OCI-M2 (cell line): ENCODE data around the gene REG1A.

Source experiments
- DNase-seq: peaks from one replicate; lab custom pipeline; 2025; ENCODE audit not compliant: unreplicated experiment; lab: John Stamatoyannopoulos, UW

Gene REG1A, protein sequence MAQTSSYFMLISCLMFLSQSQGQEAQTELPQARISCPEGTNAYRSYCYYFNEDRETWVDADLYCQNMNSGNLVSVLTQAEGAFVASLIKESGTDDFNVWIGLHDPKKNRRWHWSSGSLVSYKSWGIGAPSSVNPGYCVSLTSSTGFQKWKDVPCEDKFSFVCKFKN

DNA sequence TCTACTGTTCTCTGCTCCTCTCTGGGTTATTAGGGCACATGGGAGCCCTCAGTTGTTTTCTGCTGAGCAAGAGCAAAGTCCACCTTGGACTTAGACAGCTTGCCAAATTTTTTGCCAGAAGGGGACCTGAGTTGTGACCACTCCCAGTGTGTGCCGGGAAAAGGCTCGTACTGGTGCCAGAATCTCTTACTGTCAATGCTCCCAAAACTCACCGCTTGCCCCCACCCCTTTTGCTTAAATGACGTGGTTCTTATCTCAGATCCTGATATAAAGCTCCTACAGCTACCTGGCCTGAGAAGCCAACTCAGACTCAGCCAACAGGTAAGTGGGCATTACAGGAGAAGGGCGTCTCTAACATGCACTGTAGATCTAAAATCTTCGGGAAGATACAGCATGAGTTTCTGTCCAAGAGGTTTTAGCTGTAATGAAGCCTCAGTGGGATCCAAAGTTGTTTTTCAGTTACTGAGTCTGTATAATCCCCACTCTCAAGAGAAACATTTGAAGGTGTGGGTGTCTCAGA is at the start of gene REG1A:
Gene REG1A (plus strand): TSS at position 295 of the 520 bp plus-strand sequence. CDS start 374 bp downstream, outside the sequence.
- DNase-seq, result no peak

DNA sequence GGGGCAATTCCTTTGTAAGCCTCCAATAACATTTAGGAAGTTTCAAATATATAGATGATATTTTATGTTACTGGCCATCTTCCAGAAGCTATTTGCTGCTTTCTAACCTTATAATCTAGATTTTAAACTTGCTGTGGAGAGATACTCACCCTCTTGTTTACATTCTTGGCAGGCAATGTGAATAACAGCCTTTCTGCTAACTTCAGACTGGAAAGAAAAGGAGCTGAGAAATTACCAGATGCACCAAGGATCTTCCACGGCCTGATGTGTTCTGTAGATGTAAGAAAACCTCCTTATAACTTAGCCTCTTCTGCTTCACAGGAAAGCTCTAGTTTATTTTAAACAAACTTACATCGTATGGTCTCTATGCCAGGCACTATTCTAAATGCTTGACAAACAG is 49.2 kb upstream of the REG1A start:
- DNase-seq, result no peak

DNA sequence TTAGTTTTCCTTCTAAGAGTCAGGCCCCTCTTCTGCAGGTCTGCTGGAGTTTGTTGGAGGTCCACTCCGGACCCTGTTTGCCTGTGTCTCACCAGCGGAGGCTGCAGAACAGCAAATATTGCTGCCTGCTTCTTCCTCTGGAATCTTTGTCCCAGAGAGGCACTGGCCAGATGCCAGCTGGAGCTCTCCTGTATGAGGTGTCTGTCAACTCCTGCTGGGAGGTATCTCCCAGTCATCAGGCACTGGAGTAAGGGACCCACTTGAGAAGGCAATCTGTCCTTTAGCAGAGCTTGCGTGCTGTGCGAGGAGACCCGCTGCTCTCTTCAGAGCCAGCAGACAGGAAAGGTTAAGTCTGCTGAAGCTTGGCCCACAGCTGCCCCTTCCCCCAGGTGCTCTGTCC is 37.3 kb upstream of the REG1A start:
- no peak for DNase-seq

DNA sequence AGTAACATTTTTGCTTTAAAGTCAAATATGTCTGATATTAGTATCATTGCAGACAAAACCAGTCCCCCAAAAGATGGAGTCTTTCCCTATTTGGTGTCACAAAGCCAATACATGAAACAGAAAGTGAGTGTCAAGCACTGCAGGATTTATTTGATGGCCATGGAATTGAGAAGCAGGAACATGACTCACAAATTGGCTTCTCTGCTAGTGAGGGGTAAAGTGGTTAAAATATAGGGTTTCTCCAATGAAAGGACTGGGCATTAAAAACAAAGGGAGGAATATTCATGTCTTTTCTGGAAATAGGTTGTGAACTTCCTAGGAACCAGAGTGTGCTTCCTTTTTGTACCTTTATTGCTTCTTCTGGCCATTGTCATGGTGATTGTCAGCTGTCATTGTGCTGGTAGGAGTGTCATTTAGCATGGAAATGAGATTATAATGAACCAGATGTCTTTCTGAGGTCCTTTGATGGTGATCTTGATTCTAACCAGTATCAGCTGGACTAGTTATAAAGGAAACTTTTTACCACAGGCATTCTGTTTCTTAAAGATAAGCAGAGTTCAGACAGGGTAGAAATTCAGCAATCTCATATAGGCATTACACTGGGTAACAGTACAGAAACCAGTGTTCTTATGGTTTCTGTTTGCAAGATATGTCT is 36.6 kb upstream of the REG1A start:
- DNase-seq, result no peak

DNA sequence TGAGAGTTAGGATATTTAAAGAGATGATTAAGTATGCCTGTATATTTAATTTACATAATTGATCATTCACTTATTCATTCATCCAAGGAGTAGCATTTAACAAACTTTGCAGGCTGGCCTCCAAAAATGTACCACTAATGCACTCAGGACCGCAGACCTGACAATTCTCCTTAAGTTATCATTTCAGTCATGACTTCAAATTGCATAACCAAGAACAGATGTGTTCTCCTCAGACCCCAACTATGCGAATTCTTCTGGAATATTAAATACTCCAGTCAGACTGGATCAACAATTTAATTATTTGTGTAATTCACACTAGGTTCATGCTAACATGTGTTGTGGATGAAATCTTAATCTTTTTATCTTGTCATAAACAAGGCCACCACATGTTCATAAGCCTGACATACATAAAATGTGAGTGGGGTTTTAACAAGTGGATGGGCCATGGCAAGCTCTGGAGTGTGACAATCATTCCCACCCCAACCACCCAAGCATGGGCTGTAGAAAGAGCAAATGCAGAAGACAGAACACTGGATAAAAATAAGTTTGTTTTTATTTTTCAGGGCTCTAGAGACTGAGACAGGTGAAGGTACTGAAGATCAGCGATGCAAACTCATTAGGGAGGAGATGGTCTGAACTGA is 35.7 kb upstream of the REG1A start:
- DNase-seq, result no peak

DNA sequence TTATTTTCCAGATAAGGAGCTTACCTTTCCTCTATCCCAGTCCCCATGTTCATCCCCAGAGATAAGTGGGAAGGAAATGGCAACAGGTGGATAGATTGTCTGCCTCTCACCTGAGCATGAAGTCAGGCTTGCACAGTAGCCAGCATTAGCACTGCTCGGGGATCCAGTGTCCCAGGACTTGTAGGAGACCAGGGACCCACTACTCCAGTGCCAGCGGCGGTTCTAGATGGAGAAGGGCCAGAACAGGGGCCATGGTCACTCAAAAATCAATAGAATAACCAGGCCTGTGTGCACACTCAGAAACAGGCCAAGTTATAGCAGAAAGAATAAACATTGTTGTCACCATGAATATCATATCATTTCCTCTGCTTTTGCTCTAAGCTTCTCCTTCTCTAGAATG is 34.9 kb upstream of the REG1A start:
- DNase-seq, result no peak

DNA sequence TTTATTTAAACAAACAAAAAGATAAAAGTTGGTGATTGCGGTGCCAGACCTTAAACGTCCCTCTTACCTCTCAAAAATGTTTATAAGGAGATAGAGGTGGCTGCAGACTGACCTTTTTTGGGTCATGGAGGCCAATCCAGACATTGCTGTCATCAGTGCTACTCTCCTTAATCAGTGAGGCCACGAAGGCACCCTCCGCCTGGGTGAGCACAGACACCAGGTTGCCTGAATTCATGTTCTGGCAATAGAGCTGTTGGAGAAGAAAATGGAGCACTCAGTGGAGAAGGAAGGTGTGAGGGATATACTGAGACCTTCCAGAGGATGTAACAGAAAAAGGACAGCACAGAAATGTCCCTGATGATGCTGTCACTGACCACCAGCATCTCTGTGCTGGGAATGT is 34.0 kb upstream of the REG1A start:
- DNase-seq, result no peak

DNA sequence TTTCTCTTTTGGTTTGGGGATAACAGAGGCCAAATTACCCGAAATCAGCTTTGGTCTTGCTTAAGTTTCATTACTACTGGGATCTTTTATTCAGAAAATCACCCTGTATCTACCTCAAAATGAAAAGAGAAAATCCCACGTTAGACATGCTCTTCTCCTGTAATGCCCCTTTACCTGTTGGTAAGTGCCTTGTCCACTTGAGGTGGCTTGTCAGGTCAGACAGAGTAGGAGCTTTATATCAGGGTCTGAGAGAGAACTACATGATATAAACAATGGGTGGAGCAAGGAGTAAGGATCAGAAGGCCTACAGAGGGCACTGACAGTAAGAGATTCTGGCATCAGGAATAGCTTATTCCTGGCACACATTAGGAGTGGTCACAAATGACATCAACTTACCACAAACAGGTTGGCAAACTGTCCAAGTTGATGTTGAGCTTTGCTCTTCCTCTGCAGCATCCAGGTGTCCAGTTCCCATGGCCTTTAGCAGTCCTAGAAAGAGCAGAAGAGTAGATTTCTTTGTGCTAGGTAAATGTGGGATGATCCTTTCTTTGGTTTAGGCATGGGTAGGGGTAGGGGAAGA is 32.4 kb upstream of the REG1A start, which contains the start of gene REG1B:
Gene REG1B (minus strand): TSS at position 209 of the 580 bp plus-strand sequence. CDS start 381 bp downstream, outside the sequence.
- DNase-seq, result no peak

DNA sequence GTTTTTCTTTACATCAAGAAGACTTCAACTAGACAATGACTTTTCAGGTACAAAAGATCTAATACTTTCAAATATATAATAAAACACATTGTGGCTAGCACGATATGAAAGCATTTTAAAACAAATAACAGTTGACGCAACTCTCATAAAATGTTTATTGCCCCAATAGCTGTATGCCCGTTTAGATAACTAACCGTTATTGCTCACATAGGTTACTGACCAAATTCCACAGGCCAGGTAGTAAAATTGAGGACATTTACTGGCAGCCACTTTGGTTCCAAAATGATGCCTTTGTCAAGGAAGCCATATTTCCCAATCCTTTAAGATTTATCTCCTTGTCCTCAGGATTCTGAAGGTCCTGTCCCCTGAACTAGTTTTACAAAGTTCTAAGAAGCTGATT is 29.6 kb upstream of the REG1A start:
- no peak for DNase-seq

DNA sequence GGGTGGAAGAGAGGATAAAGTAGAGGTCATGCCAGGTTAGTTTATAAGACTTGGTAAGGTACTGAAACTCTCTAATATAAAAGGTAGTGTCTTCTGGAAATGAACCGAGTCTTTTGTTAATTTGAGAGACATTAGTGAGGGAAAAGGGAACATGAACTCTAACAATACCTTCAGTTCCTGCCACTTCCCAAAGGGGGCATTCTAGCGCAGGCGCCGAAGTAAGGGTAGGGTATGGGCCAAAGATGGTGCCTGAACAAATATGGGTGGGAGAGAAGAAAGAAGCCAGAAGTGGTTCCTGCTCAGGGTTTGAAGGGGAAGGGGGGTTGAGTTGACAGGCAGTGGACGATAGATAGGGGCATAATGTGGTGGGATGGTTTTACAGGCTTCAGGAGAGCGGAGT is 22.4 kb upstream of the REG1A start:
- DNase-seq, result no peak

DNA sequence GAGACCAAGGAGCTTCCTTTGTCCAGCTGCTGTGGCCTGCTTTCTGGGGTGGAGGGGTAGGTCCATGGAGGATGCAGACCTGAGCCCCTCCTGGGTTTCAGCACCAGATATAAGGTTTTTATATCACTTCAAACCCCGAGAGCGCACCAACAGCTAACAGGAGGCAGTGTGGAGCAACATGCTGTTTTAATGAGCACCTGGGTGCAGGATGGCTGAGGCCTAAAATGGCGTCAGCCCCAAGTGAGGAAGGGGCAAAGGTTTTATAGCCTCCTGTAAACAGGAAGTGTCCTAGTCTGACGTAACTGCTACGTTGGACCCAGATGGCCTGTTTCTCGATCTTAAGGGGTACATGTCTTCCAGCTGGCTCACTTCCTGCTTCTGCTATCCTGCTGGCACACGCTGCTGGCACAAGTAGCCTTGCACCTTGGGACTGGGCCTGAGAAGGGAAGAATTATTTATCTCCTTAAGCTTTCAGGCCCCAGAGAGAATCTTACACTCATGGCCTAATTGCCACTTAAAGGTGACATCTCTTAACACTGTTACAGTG is 21.1 kb upstream of the REG1A start:
- DNase-seq, result no peak

DNA sequence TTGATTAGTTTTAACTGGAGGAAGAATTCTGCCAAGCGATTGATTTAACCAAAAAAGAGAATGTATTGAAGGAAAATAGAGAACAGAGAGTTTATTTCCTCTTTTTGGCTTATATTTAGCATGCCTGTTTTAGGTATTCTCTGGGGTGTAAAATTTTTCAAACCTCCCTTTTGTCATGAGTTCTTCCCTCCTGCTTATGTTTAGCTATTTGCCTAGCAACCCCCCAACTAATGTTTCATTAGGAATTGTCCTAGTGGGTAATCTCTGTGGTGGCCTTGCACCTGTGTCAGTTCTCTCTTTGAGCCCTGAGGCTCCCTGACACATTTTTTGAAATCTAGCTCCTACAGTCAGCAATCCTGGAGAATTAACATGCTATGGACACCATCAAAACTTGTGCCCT is 20.0 kb upstream of the REG1A start:
- no peak for DNase-seq

DNA sequence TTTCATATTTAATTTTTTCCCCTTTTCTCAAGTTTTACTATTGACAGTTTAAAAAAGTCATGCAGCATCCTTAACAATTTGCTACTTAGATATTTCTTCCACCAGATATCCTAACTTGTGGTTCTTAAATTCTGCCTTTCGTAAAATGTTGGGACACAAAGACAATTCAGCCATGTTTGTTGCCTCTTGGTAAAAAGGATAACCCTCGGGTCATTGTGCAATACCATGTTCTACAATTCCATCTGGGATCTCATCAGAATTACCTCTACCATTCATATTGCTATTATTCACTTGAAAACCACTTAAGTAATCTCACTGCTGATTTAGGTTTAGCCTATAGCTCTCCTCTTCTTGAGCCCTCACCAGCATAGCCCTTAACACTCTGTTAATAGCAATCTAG is 19.3 kb upstream of the REG1A start:
- DNase-seq, result no peak

DNA sequence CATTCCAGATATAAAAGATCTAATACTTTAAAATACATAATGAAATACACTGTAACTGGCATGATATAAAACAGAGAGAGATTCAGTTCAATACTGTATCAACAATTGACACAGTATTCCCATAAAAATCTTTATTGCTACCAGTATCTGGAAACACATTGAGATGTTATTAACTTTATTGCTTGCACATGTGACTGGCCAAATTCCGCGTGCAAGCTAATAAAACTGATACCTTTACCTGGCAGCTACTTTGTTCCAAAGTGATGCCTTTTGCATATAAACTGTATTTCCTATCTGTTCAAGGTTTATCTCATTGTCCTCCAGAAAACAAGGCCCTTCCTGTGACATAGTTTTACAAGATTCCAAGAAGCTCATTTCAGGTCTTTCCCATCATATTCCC is 17.1 kb upstream of the REG1A start:
- no peak for DNase-seq

DNA sequence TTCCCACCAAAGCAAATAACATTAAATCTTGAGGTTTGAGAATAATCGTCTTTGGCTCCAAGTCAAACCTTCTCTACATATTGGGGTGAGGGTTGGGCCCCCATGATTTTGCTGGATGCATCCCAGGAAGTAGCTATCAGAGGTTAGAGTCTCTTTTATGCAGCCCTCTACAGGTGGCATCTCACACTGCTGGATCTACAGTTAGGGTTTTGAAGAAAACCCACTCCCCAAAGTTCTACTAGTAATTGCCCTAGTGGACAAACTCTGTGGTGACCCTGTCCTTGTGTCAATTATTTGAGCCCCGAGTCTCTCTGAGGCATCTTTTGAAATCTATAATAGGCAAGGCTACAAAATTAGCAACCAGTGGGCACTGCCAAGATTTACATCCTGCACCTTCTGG is 15.0 kb upstream of the REG1A start:
- DNase-seq, result no peak

DNA sequence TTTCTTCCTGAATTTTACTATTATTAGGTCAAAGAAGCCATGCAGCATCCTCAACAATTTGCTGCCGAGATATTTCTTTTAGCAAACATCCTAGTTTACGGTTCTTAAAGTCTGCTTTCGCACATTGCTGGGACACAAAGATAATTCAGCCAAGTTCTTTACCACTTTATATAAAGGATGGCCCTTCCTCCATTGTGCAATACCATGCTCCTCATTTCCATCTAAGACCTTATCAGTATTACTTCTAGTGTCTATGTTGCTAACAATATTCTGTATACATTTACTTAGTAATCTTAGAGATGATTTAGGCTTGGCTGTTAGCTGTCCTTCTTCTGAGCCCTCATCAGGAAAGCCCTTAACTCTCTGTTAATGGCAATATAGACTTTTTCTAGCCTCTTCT is 8.0 kb upstream of the REG1A start:
- DNase-seq, result no peak

DNA sequence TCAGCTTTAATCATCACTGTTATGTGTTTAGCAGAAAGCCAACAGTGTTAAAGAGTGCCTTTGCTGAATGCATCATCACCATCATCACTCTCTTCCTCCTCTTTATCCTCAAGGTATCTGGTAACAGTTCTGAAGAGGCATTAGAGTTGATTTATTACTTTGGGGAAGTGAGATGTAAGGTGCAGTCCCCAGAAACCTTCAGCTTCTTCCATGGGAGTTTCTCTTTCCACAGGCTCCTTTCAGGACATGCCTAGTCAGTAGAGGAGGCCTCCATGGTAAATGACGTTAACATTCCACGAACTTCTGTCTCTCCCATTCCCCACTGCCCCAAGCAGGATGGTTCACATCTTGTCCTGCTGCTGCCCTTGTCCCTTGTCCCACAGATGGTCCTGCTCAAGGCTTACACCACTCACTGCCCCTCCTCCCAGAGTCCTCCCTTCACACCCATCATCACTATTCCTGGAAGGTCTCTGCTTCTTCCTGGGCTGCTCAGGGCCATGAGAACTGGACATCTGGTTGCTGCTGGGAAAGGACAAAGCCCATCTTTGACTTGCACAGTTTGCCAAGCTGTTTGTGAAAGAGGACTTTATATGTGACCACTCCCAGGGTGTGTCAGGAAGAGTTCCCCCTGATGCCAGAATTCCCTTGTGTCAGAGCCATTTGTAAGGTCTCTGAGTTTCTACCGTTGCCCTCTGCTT is 5.3 kb upstream of the REG1A start:
- DNase-seq, result no peak

DNA sequence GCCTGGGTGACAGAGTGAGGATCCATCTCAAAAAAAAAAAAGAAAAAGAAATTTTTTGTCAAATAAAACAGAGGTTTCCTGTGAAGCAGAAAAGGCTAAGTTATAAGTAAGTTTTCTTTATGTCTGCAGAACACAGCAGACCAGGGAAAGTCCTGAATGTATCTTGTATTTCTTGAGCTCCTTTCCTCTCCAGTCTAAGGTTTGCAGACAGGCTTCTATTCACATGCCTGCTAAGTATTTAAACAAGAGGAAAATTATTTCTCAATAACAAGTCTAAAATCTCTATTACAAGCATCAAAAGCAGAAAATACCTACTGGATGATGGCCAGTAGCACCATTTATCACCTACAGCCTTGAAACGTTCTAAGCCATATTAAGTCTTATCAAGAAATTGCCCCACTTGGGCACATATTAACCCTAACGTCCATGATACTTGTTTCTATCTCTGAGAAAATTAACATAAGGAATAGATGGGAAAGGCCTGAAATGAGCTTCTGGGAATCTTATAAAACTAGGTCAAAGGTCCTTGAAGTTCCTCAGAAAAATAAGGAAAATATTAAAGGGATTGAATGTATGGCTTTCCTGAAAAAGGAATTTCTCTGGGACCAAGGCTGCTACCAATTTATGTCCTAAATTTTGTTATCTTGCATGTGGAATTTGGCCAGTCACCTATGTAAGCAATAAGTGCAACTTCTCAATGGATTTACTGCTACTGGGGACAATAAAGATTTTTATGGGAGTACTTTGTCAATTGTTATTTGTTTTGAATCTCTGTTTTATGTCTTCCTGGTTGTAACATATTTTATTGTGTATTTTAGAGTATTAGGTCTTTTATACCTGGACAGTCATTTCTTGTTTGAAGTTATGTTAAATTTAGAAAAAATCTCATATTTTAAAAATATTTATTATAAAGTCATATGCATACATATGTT is 3.0 kb upstream of the REG1A start:
- no peak for DNase-seq

DNA sequence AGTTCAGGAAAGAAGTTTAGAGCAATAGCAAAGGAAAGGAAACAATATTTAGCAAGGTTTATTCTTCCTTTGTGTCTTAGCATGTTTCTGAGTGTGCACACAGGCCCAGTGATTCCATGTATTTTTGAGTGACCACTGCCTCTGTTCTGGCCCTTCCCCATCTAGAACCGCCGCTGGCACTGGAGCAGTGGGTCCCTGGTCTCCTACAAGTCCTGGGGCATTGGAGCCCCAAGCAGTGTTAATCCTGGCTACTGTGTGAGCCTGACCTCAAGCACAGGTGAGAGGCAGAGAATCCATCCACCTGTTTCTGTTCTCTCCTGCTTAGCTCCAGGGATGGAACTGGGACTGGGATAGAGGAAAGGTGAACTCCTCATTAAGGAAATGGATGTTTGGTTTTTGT is 2.4 kb downstream of the REG1A start:
- DNase-seq, result no peak
